HEK293T (cell line): ENCODE measurements around the gene CHD5.

Experiments
- ARNT ChIP-seq: fragments of 450-650 bp; IDR thresholded peaks from 2 replicates; pipeline ENCODE4 v1.6.1; 2017; ENCODE audit warnings: mild to moderate bottlenecking
- BHLHE40 ChIP-seq: fragments of 450-650 bp; IDR thresholded peaks from 2 replicates; pipeline ENCODE4 v1.6.1; 2016; ENCODE audit warnings: mild to moderate bottlenecking, moderate library complexity, borderline replicate concordance
- FOXA1 ChIP-seq: fragments of 450-650 bp; IDR thresholded peaks from 2 replicates; pipeline ENCODE4 v1.6.1; 2016; ENCODE audit warnings: mild to moderate bottlenecking
- FOXK2 ChIP-seq: fragments of 450-650 bp; IDR thresholded peaks from 2 replicates; pipeline ENCODE4 v1.6.1; 2016; ENCODE audit warnings: mild to moderate bottlenecking
- HDGF ChIP-seq: fragments of 450-650 bp; IDR thresholded peaks from 2 replicates; pipeline ENCODE4 v1.6.1; 2017; ENCODE audit warnings: antibody characterized with exemption, borderline replicate concordance
- PKNOX1 ChIP-seq: fragments of 450-650 bp; IDR thresholded peaks from 2 replicates; pipeline ENCODE4 v1.6.1; 2016
- SP1 ChIP-seq: fragments of 450-650 bp; IDR thresholded peaks from 2 replicates; pipeline ENCODE4 v1.6.1; 2017
- SUZ12 ChIP-seq: fragments of 450-650 bp; IDR thresholded peaks from 2 replicates; pipeline ENCODE4 v1.6.1; 2016; ENCODE audit warnings: mild to moderate bottlenecking
- TARDBP ChIP-seq: fragments of 450-650 bp; IDR thresholded peaks from 2 replicates; pipeline ENCODE4 v1.6.1; 2016

GRCh38 chr1:6167391-6168303 is 12.5 kb downstream of the CHD5 start:
- no peak for TF ChIP-seq BHLHE40
- TF ChIP-seq ARNT = no peak
- no peak for TF ChIP-seq SUZ12
- no peak for TF ChIP-seq SP1
- TF ChIP-seq HDGF = no peak
- no peak for TF ChIP-seq FOXA1
- no peak for TF ChIP-seq TARDBP
- no peak for TF ChIP-seq FOXK2
- no peak for TF ChIP-seq PKNOX1
